H9 (cell line): Measurements from ENCODE around the gene GOLGA3. TPM values are rescaled to one million over a fixed set of nuclear protein-coding genes. Genes with fewer than 3 reads are reported as not detected.
A peak's percentile ranks its signal among the peaks of the same experiment; 100 is the strongest.

ENCODE experiments used
- DNase-seq: peaks from one replicate; pipeline ENCODE4 v3.0.0-alpha.2; 2017
- H2AFZ ChIP-seq: one replicate; pipeline ENCODE4 v1.6.1; 2013; ENCODE audit warnings: mild to moderate bottlenecking, low read length, control low read depth, moderate library complexity
- H2AK5ac ChIP-seq: 2 replicates; pipeline ENCODE4 v1.6.1; 2013; ENCODE audit warnings: low read length, control low read depth, mixed read lengths; ENCODE audit not compliant: insufficient read length
- H2BK120ac ChIP-seq: one replicate; pipeline ENCODE4 v1.6.1; 2013; ENCODE audit warnings: low read depth, mild to moderate bottlenecking, low read length, control low read depth, inconsistent platforms; ENCODE audit not compliant: poor library complexity, severe bottlenecking
- H2BK12ac ChIP-seq: 2 replicates; pipeline ENCODE4 v1.6.1; 2013; ENCODE audit warnings: low read length, control low read depth, mixed read lengths, low read depth; ENCODE audit not compliant: insufficient read length
- H2BK15ac ChIP-seq: 2 replicates; pipeline ENCODE4 v1.6.1; 2013; ENCODE audit warnings: low read depth, low read length, control low read depth
- H2BK20ac ChIP-seq: one replicate; pipeline ENCODE4 v1.6.1; 2013; ENCODE audit warnings: low read depth, mild to moderate bottlenecking, low read length, control low read depth, inconsistent platforms; ENCODE audit not compliant: poor library complexity, severe bottlenecking
- H2BK5ac ChIP-seq: 2 replicates; pipeline ENCODE4 v1.6.1; 2013; ENCODE audit warnings: low read length, control low read depth, mixed read lengths; ENCODE audit not compliant: insufficient read length
- H3K14ac ChIP-seq: 2 replicates; pipeline ENCODE4 v1.6.1; 2013; ENCODE audit warnings: low read length, control low read depth; ENCODE audit not compliant: insufficient read depth
- H3K18ac ChIP-seq: 2 replicates; pipeline ENCODE4 v1.6.1; 2013; ENCODE audit warnings: low read depth, mild to moderate bottlenecking, mixed read lengths, low read length, control low read depth; ENCODE audit not compliant: insufficient read length
- H3K23ac ChIP-seq: 2 replicates; pipeline ENCODE4 v1.6.1; 2013; ENCODE audit warnings: low read length, control low read depth, mixed read lengths, low read depth; ENCODE audit not compliant: insufficient read length
- H3K23me2 ChIP-seq: 2 replicates; pipeline ENCODE4 v1.6.1; 2013; ENCODE audit warnings: low read depth, mild to moderate bottlenecking, mixed read lengths, low read length, control low read depth; ENCODE audit not compliant: insufficient read length, poor library complexity, severe bottlenecking
- H3K27ac ChIP-seq: 2 replicates; pipeline ENCODE4 v1.5.1; 2013; ENCODE audit warnings: low read length, control low read depth, mixed read lengths, low read depth; ENCODE audit not compliant: insufficient read length
- H3K27me3 ChIP-seq: 2 replicates; pipeline ENCODE4 v1.6.1; 2013; ENCODE audit warnings: low read length, control low read depth, inconsistent platforms; ENCODE audit not compliant: insufficient read depth
- H3K4ac ChIP-seq: 2 replicates; pipeline ENCODE4 v1.6.1; 2013; ENCODE audit warnings: low read depth, mild to moderate bottlenecking, control low read depth, inconsistent platforms, low read length, moderate library complexity
- H3K4me1 ChIP-seq: 2 replicates; pipeline ENCODE4 v1.6.1; 2013; ENCODE audit warnings: low read length, control low read depth, inconsistent platforms; ENCODE audit not compliant: insufficient read depth
- H3K4me2 ChIP-seq: 2 replicates; pipeline ENCODE4 v1.6.1; 2013; ENCODE audit warnings: low read length, control low read depth, mixed read lengths; ENCODE audit not compliant: insufficient read length, insufficient read depth
- H3K56ac ChIP-seq: 2 replicates; pipeline ENCODE4 v1.6.1; 2013; ENCODE audit warnings: low read depth, mild to moderate bottlenecking, mixed read lengths, low read length, control low read depth; ENCODE audit not compliant: insufficient read length
- H3K79me1 ChIP-seq: 2 replicates; pipeline ENCODE4 v1.6.1; 2013; ENCODE audit warnings: low read depth, mild to moderate bottlenecking, moderate library complexity, low read length, control low read depth, inconsistent platforms; ENCODE audit not compliant: insufficient read depth, poor library complexity, severe bottlenecking
- H3K79me2 ChIP-seq: 2 replicates; pipeline ENCODE4 v1.6.1; 2013; ENCODE audit warnings: low read length, control low read depth, inconsistent platforms; ENCODE audit not compliant: insufficient read depth
- H3K9ac ChIP-seq: 2 replicates; pipeline ENCODE4 v1.6.1; 2013; ENCODE audit warnings: low read length, control low read depth, mixed read lengths; ENCODE audit not compliant: insufficient read length; ENCODE audit errors: extremely low read depth
- H3K9me3 ChIP-seq: one replicate; pipeline ENCODE4 v1.6.1; 2013; ENCODE audit warnings: low read depth, low read length, inconsistent platforms; ENCODE audit not compliant: control insufficient read depth
- H3T11ph ChIP-seq: one replicate; pipeline ENCODE4 v1.6.1; 2013; ENCODE audit warnings: mild to moderate bottlenecking, low read length, control low read depth, inconsistent platforms
- H4K20me1 ChIP-seq: one replicate; pipeline ENCODE4 v1.6.1; 2013; ENCODE audit not compliant: control insufficient read depth, insufficient read length, insufficient read depth
- H4K5ac ChIP-seq: 2 replicates; pipeline ENCODE4 v1.6.1; 2013; ENCODE audit warnings: low read depth, mild to moderate bottlenecking, mixed read lengths, low read length, control low read depth; ENCODE audit not compliant: insufficient read length
- H4K8ac ChIP-seq: replicated peaks from 2 replicates; pipeline ENCODE4 v1.6.1; 2013; ENCODE audit warnings: low read length, control low read depth, mixed read lengths, low read depth; ENCODE audit not compliant: insufficient read length
- H4K91ac ChIP-seq: 2 replicates; pipeline ENCODE4 v1.6.1; 2013; ENCODE audit warnings: low read depth, mild to moderate bottlenecking, moderate library complexity, mixed read lengths, low read length, control low read depth; ENCODE audit not compliant: insufficient read length
- H3K27ac Mint-ChIP-seq, 3 experiments: 2 replicates in 2 of 3; 3 replicates in 1 of 3; pipeline ENCODE4 v1.8.0; 2020 to 2021; ENCODE audit warnings: mixed read lengths in 3 of 3, mild to moderate bottlenecking in 1 of 3, moderate library complexity in 1 of 3
- H3K27me3 Mint-ChIP-seq: 2 replicates; pipeline ENCODE4 v1.8.0; 2021; ENCODE audit warnings: low read depth, mild to moderate bottlenecking, moderate library complexity, mixed read lengths
- H3K36me3 Mint-ChIP-seq, 3 experiments: 2 replicates in 2 of 3; 3 replicates in 1 of 3; pipeline ENCODE4 v1.8.0; 2020 to 2021; ENCODE audit warnings: low read depth in 3 of 3, mixed read lengths in 3 of 3; ENCODE audit not compliant: insufficient read depth in 1 of 3
- H3K4me1 Mint-ChIP-seq, 2 experiments: 2 replicates each; pipeline ENCODE4 v1.8.0; 2020; ENCODE audit warnings: mixed read lengths in 2 of 2
- H3K4me3 Mint-ChIP-seq, 2 experiments: 2 replicates in 1 of 2; 3 replicates in 1 of 2; pipeline ENCODE4 v1.8.0; 2020 to 2021; ENCODE audit warnings: mild to moderate bottlenecking in 2 of 2, mixed read lengths in 2 of 2, moderate library complexity in 1 of 2
- H3K9me3 Mint-ChIP-seq, 2 experiments: 2 replicates in 1 of 2; 3 replicates in 1 of 2; pipeline ENCODE4 v1.8.0; 2020; ENCODE audit warnings: mild to moderate bottlenecking in 2 of 2, mixed read lengths in 2 of 2, moderate library complexity in 1 of 2
- WGBS: extraction: QIAGEN DNeasy Blood & Tissue Kit; methylation state at CpG from one replicate; pipeline ENCODE4 v1.1.7; 2013; ENCODE audit warnings: missing lambda C conversion rate, low lambda C conversion rate, mixed read lengths; ENCODE audit not compliant: insufficient read length; ENCODE audit errors: extremely low coverage; 5-methylcytosine and 5-hydroxymethylcytosine counted together
- total RNA-seq: library from RNA; stranded (reverse); gene quantifications from 2 replicates; pipeline ENCODE4 v1.2.1, GENCODE V29; 2021
- TF ChIP-seq, protein P1 (sequence below): fragments of 200-600 bp; sonication (generic); conservative IDR thresholded peaks from 3 replicates; pipeline ENCODE4 v1.8.0; 2021; ENCODE audit warnings: antibody characterized with exemption, mild to moderate bottlenecking

The GOLGA3 gene
- total RNA-seq, 1 experiment from 2014 or later, result 40.1 TPM

DNA sequence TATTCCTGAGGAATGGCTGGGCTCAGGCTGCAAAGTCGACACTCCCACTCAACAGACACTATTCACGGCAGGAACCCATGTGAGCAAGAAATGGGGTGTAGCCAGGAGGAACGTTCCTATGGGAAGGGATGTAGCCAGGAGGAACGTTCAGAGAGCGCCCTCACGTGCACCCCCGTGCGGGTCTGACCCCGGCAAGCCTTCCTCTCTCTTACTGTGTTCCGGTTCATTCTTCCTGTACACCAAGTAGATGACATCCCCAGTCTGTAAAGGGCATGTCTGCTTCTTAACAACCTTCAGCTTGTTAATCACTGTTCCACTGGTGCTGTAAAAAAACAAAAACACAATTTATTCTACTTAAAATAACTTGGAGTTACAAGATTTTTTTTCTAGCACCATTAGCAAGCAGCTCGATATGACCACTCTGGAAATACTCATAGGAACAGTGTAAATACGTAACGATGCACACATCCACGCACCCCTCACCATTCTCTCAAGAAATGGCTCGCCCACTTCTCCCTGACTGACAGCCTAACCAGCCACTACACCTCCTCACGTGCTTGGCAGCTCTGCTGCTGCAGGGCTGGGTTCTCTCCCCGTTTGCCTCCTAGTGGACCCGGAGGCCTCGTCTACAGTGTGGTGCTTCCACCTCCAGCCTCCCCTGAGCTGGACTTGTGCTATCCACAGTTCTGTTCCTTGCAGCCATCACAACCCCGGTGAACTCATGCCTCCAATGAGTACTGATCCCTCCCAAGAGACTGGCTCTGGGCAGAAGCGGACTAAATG, 43.6 kb upstream of the GOLGA3 start:
- no peaks in the 10 kb centered on the region for H3K9me3 ChIP-seq
- no peak overlapping the region for H4K8ac ChIP-seq
- no peaks in the 10 kb centered on the region for H3K27me3 Mint-ChIP-seq
- H4K91ac ChIP-seq, result no peak overlapping the region
- no peak overlapping the region for H3K9ac ChIP-seq
- H3K9me3 Mint-ChIP-seq, result no peaks in the 10 kb centered on the region
- no peaks in the 10 kb centered on the region for H3K4me1 ChIP-seq
- H3K56ac ChIP-seq, result no peak overlapping the region
- H3K79me1 ChIP-seq, result no peaks in the 10 kb centered on the region
- H4K20me1 ChIP-seq, result no peaks in the 10 kb centered on the region
- no peak overlapping the region for H3K14ac ChIP-seq
- H3K23ac ChIP-seq, result no peak overlapping the region
- no peak overlapping the region for H2AK5ac ChIP-seq
- H3T11ph ChIP-seq, result no peak overlapping the region
- H3K4me3 Mint-ChIP-seq, result no peak overlapping the region
- H2AFZ ChIP-seq, result no peak overlapping the region
- H3K4me2 ChIP-seq, result no peak overlapping the region
- H2BK15ac ChIP-seq, result no peak overlapping the region
- WGBS, result no CpG with 5 or more reads among the region's 21 CpGs
- TF ChIP-seq, protein P1, sequence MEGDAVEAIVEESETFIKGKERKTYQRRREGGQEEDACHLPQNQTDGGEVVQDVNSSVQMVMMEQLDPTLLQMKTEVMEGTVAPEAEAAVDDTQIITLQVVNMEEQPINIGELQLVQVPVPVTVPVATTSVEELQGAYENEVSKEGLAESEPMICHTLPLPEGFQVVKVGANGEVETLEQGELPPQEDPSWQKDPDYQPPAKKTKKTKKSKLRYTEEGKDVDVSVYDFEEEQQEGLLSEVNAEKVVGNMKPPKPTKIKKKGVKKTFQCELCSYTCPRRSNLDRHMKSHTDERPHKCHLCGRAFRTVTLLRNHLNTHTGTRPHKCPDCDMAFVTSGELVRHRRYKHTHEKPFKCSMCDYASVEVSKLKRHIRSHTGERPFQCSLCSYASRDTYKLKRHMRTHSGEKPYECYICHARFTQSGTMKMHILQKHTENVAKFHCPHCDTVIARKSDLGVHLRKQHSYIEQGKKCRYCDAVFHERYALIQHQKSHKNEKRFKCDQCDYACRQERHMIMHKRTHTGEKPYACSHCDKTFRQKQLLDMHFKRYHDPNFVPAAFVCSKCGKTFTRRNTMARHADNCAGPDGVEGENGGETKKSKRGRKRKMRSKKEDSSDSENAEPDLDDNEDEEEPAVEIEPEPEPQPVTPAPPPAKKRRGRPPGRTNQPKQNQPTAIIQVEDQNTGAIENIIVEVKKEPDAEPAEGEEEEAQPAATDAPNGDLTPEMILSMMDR, result no peak
- no peaks in the 10 kb centered on the region for H3K23me2 ChIP-seq
- H3K27ac ChIP-seq, result no peak overlapping the region
- no peaks in the 10 kb centered on the region for H3K4me1 Mint-ChIP-seq
- no peak overlapping the region for H3K4ac ChIP-seq
- peak overlapping the region; percentile 43 to 57 (median 44); a peak in 3 of 7 replicates for H3K27ac Mint-ChIP-seq
- no peak for DNase-seq
- no peaks in the 10 kb centered on the region for H3K79me2 ChIP-seq
- no peak overlapping the region for H2BK12ac ChIP-seq
- H2BK5ac ChIP-seq, result no peak overlapping the region
- no peaks in the 10 kb centered on the region for H3K27me3 ChIP-seq
- no peak overlapping the region for H3K18ac ChIP-seq
- peaks cover 19 to 70% (median 44%) of the 10 kb centered on the region in 3 experiments; a peak in 6 of 7 replicates for H3K36me3 Mint-ChIP-seq
- H4K5ac ChIP-seq, result no peak overlapping the region
- H2BK120ac ChIP-seq, result no peak overlapping the region
- no peak overlapping the region for H2BK20ac ChIP-seq
